H54 (cell line): ENCODE results near the gene LENG8.

Experiments used
- DNase-seq: peaks from one replicate; pipeline ENCODE4 v3.0.0; 2011; ENCODE audit warnings: low spot score, mixed read lengths; ENCODE audit not compliant: insufficient read length
- FAIRE-seq: peaks from 3 replicates; lab custom pipeline; 2011; peaks lifted over from hg19 to GRCh38; lab: Jason Lieb, UNC
- POLR2A ChIP-seq: IDR thresholded peaks from 2 replicates; pipeline ENCODE4 v1.6.1; 2011; ENCODE audit warnings: low read depth, mild to moderate bottlenecking, low read length

LENG8 gene

DNA sequence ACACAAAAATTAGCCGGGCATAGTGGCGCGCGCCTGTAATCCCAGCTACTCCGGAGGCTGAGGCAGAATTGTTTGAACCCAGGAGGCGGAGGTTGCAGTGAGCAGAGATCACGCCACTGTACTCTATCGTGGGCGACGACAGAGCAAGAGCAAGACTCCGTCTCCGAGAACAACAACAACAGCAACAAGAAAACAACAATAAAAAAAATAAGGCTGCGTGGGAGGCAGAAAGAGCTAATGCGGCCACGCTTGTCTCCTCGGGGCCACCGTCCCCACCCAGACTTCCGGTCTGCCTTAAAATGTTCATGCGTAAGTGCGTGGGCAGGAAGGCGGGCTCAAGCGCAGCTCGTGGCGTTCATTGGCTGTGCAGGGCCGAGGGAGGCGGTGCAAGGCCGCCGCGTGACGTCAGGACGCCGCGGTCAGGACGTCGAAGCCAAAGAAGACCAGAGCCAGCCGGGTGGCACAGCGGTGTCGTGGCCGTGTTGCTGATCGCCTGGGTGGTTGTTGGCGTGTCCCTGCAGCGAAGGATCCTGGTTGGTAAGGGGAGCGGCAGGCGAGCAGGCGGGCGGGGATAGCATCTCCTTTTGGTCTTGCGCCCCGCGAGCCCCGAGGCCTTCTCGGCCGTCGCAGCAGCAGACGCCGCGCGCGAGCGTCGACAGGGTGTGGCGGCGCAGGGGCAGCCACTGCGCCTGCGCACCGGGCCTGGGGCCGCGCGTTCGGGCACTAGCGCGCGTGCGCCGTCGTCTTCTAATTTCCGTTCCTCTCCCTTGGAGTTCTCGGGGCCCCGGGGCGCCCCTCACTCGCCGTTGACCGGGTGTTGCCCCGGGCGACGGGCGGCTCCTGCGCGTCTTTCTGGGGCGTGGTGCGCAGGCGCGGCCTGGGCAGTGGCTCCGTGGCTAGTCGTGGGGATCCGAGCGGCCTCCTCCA, at the start of gene LENG8:
Gene LENG8 (plus strand): TSS at position 426 of the 927 bp plus-strand sequence. CDS start 2,146 bp downstream, outside the sequence.
- DNase-seq (peak; percentile 99), FAIRE-seq (peak; percentile 53)
- TF ChIP-seq POLR2A, result peak; percentile 97

- no peak for TF ChIP-seq POLR2A
- FAIRE-seq (no peak), DNase-seq (no peak)
Observed at GRCh38 chr19:54400913-54401312, 48.1 kb upstream of the LENG8 start.

DNA sequence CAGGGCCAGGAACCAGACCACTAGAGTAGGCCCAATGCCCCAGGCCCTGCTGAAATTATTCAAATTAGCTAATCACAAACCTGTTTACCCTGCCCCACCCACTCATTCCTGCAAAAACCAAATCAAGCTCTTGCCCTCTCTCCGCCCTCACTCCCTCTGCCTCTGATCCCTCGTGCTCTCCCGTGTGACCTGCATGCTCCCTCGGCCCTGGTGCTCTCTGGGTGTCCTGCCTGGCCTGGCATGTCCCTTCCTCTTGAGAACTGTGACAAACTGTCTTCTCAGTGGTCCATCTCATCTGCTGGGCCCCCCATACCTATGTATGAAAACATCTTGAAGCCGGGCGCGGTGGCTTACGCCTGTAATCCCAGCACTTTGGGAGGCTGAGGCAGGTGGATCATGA, 45.9 kb upstream of the LENG8 start:
- no peak for DNase-seq
- no peak; the same call in 1 of the 2 replicates for TF ChIP-seq POLR2A
- no peak for FAIRE-seq

DNA sequence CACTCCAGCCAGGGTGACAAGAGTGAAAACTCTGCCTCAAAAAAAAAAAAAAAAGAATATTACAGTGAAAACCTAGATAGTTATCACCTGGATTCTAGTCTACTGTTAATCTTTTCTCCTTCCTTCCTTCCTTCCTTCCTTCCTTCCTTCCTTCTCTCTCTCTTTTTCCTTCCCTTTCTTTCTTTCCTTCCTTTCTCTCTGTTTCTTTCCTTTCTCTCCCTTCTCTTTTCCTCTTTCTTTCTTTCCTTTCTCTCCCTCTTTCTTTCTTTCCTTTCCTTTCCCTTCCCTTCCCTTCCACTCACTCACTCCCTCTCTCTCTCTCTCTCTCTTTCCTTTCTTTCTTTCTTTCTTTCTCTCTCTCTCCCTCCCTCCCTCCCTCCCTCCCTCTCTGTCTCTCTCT, 43.4 kb upstream of the LENG8 start:
- no peak for FAIRE-seq
- DNase-seq, result no peak
- TF ChIP-seq POLR2A, result no peak

DNA sequence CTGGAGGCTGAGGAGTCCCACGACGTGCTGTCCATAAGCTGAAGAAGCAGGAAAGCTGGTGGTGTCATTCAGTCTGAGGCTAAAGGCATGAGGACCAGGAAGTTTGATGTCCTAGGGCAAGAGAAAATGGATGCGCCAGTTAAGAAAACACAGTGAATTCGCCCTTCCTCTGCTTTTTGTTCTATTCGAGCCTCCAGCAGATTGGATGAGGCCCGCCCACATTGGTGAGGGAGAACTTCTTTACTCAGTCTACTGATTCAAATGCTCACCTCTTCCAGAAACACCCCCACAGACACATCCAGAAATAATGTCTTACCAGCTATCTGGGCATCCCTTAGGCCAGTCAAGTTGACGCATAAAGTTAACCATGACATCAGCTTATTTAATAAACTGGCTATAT, 41.2 kb upstream of the LENG8 start:
- FAIRE-seq (no peak), DNase-seq (no peak)
- TF ChIP-seq POLR2A, result no peak

DNA sequence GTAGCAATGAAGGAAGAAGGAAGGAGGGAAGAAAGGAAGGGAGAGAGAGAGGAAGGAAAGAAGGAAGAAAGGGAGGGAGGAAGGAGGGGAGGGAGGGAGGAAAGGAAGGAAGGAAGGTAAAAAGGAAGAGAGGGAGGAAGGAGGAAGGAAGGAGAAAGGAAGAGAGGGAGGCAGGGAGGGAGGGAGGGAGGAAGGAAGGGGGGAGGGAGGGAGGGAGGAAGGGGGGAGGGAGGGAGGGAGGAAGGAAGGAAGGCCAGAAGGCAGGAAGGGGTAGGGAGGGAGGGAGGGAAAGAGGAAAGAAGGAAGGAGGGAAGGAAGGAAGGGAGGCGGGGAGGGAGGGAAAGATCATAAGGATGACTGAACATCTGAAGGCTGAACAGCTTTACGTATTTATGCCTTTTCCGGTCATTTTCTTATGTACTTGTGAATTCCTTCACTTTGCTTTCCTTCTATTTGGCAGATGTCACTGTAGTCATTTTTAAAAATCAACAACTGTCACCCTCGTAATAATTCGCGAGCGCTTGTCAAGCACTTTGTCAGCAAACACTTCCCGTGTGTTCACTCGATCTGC, 40.5 kb upstream of the LENG8 start:
- FAIRE-seq, result no peak
- DNase-seq, result no peak
- no peak for TF ChIP-seq POLR2A

GRCh38 chr19:54411033-54411432, 38.0 kb upstream of the LENG8 start:
- FAIRE-seq (no peak), DNase-seq (no peak)
- TF ChIP-seq POLR2A, result no peak

DNA sequence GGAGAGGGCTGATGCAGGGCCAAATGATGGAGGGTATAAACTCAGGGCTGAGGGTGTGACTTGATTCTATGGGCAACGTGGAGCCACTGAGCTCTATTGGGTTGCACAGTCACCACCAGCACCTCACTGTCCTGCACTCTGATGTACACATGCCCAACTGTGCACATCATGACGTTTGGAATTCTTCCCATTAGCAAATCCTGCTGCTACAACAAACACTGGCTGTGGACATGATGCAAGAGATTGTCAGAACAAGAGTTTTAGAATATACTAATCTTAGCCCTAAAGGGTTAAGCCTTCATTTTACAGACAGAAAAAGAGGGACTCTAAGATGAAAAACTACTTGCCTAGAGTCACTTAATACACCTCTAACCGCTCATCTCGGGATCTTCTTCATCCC, 36.1 kb upstream of the LENG8 start:
- no peak for TF ChIP-seq POLR2A
- no peak for FAIRE-seq
- DNase-seq, result no peak

DNA sequence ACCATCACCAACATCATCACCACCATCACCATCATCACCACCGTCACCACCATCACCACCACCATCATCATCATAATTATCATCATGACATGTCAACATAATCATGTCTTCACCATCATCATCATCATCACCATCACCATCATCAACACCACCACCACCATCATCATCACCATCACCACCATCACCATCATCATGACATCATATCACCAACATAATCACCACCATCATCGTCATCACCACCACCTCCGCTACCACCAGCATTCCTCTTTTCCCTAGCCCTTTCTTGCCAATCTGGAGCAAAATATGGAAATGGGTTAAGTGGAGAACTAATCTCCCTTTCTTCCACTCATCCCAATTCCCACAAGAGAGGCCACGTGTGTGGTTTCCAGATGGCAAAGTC, 34.8 kb upstream of the LENG8 start:
- FAIRE-seq, result no peak
- TF ChIP-seq POLR2A, result no peak
- DNase-seq, result no peak

DNA sequence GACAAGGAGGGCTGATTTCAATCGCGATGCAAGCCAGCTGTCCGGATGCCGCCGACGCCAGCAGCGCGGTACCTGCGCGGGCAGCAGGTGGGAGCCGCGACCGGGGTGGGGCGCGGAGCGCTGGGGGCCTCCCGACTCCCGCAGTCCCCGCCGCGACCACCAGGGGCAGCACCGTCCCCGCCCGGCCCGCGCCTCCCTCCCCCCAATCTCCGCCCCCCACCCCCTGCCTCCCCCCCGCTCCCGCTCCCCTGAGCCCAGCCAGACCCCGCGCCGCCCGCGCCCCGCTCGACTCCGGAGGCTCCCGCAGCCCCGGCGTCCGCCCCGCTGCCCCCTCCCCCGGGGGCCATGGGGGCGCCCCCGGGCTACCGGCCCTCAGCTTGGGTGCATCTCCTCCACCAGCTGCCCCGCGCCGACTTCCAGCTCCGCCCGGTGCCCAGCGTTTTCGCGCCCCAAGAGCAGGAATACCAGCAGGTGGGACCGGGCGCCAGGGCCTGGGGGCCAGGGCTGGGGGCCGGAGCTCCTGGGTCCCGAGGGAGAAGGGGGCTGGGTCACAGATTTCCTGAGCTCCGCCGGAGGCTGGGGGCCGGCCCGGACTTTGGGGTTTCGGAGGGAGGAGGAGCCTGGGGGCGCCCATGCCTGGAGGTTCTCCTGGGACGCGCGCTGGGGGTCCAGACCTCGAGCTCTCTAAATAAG, 33.6 kb upstream of the LENG8 start, which contains the start of gene TTYH1:
Gene TTYH1 (plus strand): TSS at position 257 of the 693 bp plus-strand sequence. CDS start 89 bp downstream, at position 346.
- FAIRE-seq, result no peak
- no peak for TF ChIP-seq POLR2A
- DNase-seq, result no peak

GRCh38 chr19:54415901-54416673, 32.9 kb upstream of the LENG8 start:
- no peak for FAIRE-seq
- no peak for DNase-seq
- TF ChIP-seq POLR2A, result no peak

GRCh38 chr19:54416695-54417491, 32.1 kb upstream of the LENG8 start:
- FAIRE-seq (no peak), DNase-seq (no peak)
- TF ChIP-seq POLR2A, result no peak
